ENCODE results near the gene NTSR1. TPM values are rescaled to one million over a fixed set of nuclear protein-coding genes. Genes with fewer than 3 reads are reported as not detected.

NTSR1 gene
- total and polyA plus RNA-seq, 7 donors = 0.01 to 0.08 (median 0.05) TPM; not detected in 3

DNA sequence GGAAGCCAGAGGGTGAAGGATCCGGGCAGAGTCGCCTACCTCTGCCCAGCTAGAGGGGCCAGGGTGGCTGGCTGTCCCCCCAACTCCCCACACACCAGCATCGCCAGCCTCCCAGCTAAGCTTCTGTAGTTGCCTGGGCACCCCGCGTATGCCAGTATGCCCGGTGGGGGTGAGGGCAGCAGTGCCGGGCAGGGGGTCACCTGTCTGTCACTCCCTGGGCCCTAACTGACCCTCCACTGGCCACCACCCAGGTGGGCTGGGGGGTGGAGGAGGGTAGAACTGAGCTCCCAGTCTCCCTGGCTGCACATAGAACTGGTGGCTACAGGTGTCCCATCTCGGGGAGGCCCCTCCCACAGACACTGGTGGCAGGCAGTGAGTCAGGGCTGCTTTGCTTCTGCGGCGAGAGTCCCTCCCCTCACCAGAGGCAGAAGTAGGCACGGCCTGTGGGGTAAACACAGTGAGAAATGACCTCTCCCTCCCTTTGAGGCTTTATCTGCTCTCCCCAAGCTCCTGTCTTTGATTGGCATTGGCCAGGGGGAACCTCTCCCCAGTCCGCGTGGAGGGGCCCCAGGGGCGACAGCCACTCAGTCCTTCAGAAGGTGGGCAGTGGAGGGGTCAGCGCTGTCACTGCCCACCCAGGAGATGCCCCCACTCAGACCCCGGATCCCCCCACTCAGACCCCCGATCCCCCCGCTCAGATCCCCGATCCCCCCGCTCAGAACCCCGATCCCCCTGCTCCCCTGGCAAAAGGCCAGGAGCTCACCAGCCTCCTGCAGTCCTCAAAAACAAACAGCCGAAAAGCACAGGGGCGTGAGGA lies 2.5 kb downstream of the NTSR1 start:
- DNase-seq (no peak), ATAC-seq (no peak)
- H3K4me1 ChIP-seq = no peaks in the 10 kb centered on the region
- peaks cover 2 to 65% (median 20%) of the 10 kb centered on the region in 3 donors for H3K27me3 ChIP-seq (ENCODE audit: insufficient read depth in 3 of 3, low read length in 2 of 3)
- WGBS, 3 donors = 51 to 58% (median 55%) methylated on average over 19 to 23 of the region's 23 CpGs
- intact Hi-C loops (cut with DNase I) = no loop called here
- no peak for TF ChIP-seq CTCF (IDR thresholded peaks at IDR 0.05)
- H3K36me3 ChIP-seq (ENCODE audit: insufficient read depth in 1 of 2, low read depth in 1 of 2) = no peaks in the 10 kb centered on the region
- no peak overlapping the region for H3K4me3 ChIP-seq
- H3K9me3 ChIP-seq = no peaks in the 10 kb centered on the region
- no peak overlapping the region for H3K27ac ChIP-seq

DNA sequence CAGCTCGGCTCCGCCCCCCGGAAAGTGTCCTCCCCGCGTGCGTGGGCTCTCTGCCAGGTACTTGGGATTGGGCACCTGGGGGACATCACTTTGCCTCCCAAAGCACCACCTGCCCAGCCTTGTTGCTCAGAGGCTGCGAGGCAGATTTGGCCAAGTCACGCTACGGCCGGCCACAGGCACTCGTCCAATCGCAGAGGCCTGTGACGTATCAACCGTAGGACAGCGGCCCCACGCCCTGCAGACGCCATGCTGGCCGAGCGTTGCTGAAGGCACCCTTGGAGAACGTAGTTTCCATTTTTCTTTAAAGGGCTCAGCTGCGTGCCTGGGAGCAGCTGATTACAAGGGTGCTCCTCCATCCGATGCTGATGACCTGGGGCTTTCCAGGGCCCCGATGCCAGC lies 3.1 kb downstream of the NTSR1 start:
- ATAC-seq (peak in 1 of 4 donors; percentile 35), DNase-seq (no peak)
- 24 to 38% (median 27%) methylated on average over 23 of the region's 23 CpGs for WGBS, 3 donors
- Histone ChIP-seq H3K27ac (no peak overlapping the region), H3K36me3 (ENCODE audit: insufficient read depth in 1 of 2, low read depth in 1 of 2) (no peaks in the 10 kb centered on the region), H3K9me3 (no peaks in the 10 kb centered on the region), H3K27me3 (ENCODE audit: insufficient read depth in 3 of 3, low read length in 2 of 3) (peaks cover 2 to 59% (median 20%) of the 10 kb centered on the region in 3 donors), H3K4me1 (no peaks in the 10 kb centered on the region), H3K4me3 (no peak overlapping the region)
- intact Hi-C loops (cut with DNase I) = no loop called here
- TF ChIP-seq CTCF (IDR thresholded peaks at IDR 0.05) = no peak

- DNase-seq (no peak), ATAC-seq (no peak)
- Histone ChIP-seq H3K27me3 (ENCODE audit: insufficient read depth in 3 of 3, low read length in 2 of 3) (peaks cover 2 to 58% (median 23%) of the 10 kb centered on the region in 3 donors), H3K4me1 (no peaks in the 10 kb centered on the region), H3K9me3 (no peaks in the 10 kb centered on the region), H3K36me3 (ENCODE audit: insufficient read depth in 1 of 2, low read depth in 1 of 2) (no peaks in the 10 kb centered on the region), H3K4me3 (no peak overlapping the region), H3K27ac (no peak overlapping the region)
- intact Hi-C loops (cut with DNase I) = no loop called here
- 80 to 86% (median 86%) methylated on average over 7 to 8 of the region's 8 CpGs for WGBS, 3 donors
- TF ChIP-seq CTCF (IDR thresholded peaks at IDR 0.05) = no peak
Observed at GRCh38 chr20:62712606-62713005, 4.0 kb downstream of the NTSR1 start.

GRCh38 chr20:62714006-62714405 lies 5.4 kb downstream of the NTSR1 start:
- Histone ChIP-seq H3K9me3 (no peaks in the 10 kb centered on the region), H3K27ac (no peak overlapping the region), H3K27me3 (ENCODE audit: insufficient read depth in 3 of 3, low read length in 2 of 3) (peaks cover 2 to 56% (median 20%) of the 10 kb centered on the region in 3 donors), H3K36me3 (ENCODE audit: insufficient read depth in 1 of 2, low read depth in 1 of 2) (no peaks in the 10 kb centered on the region), H3K4me3 (no peak overlapping the region), H3K4me1 (no peaks in the 10 kb centered on the region)
- intact Hi-C loops (cut with DNase I) = no loop called here
- TF ChIP-seq CTCF (IDR thresholded peaks at IDR 0.05) = no peak
- ATAC-seq = no peak
- WGBS, 3 donors = 88 to 94% (median 94%) methylated on average over 10 of the region's 10 CpGs
- no peak for DNase-seq
